Measurements from ENCODE around the gene GSTA1.
"Not testable (repeated sequence)": the region's sequence is repeated elsewhere in the genome, so short reads cannot be mapped to it uniquely, and the experiment has no call there.

GRCh38 chr6:52825900-52826459, 22.4 kb upstream of the GSTA1 start:
- TF ChIP-seq CTCF (conservative IDR thresholded peaks at IDR 0.05 in 1 of 2, IDR thresholded peaks at IDR 0.05 in 1 of 2; ENCODE audit: extremely low read depth in 1 of 2, insufficient read depth in 1 of 2, low read depth in 1 of 2, low read length in 2 of 2); EZH2 (IDR thresholded peaks at IDR 0.05; ENCODE audit: borderline replicate concordance, low read length): not testable (repeated sequence)

Measured in mammary epithelial cell (primary cell).